Parathyroid adenoma (tissue), 2 donors: Measurements from ENCODE around the gene PANX3.

ENCODE experiments used
- H2AFZ ChIP-seq: fragments of 300-600 bp; sonication (generic); one replicate; pipeline ENCODE4 v1.7.0; 2017; ENCODE audit warnings: antibody characterized with exemption, mild to moderate bottlenecking
- H3K27ac ChIP-seq: fragments of 300-600 bp; sonication (generic); one replicate; pipeline ENCODE4 v1.7.0; 2017
- H3K27me3 ChIP-seq: fragments of 300-600 bp; sonication (generic); one replicate; pipeline ENCODE4 v1.7.0; 2017; ENCODE audit warnings: low read length; ENCODE audit not compliant: control insufficient read depth, insufficient read depth
- H3K36me3 ChIP-seq: fragments of 300-600 bp; sonication (generic); one replicate; pipeline ENCODE4 v1.7.0; 2017; ENCODE audit warnings: low read length; ENCODE audit not compliant: control insufficient read depth, insufficient read depth
- H3K4me1 ChIP-seq: fragments of 300-600 bp; sonication (generic); one replicate; pipeline ENCODE4 v1.7.0; 2017; ENCODE audit warnings: control low read depth
- H3K4me2 ChIP-seq: fragments of 300-600 bp; sonication (generic); one replicate; pipeline ENCODE4 v1.7.0; 2017; ENCODE audit warnings: low read length
- H3K4me3 ChIP-seq: fragments of 300-600 bp; sonication (generic); one replicate; pipeline ENCODE4 v1.7.0; 2017; ENCODE audit warnings: low read depth, low read length
- H3K79me2 ChIP-seq: fragments of 300-600 bp; sonication (generic); one replicate; pipeline ENCODE4 v1.7.0; 2017; ENCODE audit warnings: control low read depth
- H3K9ac ChIP-seq: fragments of 300-600 bp; sonication (generic); one replicate; pipeline ENCODE4 v1.7.0; 2017; ENCODE audit warnings: mild to moderate bottlenecking
- H3K9me3 ChIP-seq: fragments of 300-600 bp; sonication (generic); one replicate; pipeline ENCODE4 v1.7.0; 2017; ENCODE audit warnings: low read length; ENCODE audit not compliant: control insufficient read depth
- CTCF ChIP-seq: fragments of 300-600 bp; sonication (generic); IDR thresholded peaks from one replicate; pipeline ENCODE4 v1.7.0; 2017; ENCODE audit warnings: antibody characterized with exemption, mild to moderate bottlenecking
- donor health status: primary hyperparathyroidism.

PANX3 gene

GRCh38 chr11:124661553-124661952 is 50.3 kb downstream of the PANX3 start:
- H3K36me3 ChIP-seq: no peaks in the 10 kb centered on the region
- H3K79me2 ChIP-seq: no peaks in the 10 kb centered on the region
- H3K9me3 ChIP-seq: no peaks in the 10 kb centered on the region
- no peak overlapping the region for H3K4me3 ChIP-seq
- H3K27ac ChIP-seq: no peak overlapping the region
- no peak for TF ChIP-seq CTCF
- H3K27me3 ChIP-seq: no peaks in the 10 kb centered on the region
- no peak overlapping the region for H3K4me2 ChIP-seq
- H3K9ac ChIP-seq: no peak overlapping the region
- no peak overlapping the region for H2AFZ ChIP-seq
- H3K4me1 ChIP-seq: no peaks in the 10 kb centered on the region

- H3K9ac ChIP-seq: no peak overlapping the region
- no peak overlapping the region for H3K27ac ChIP-seq
- H3K9me3 ChIP-seq: no peaks in the 10 kb centered on the region
- no peak overlapping the region for H2AFZ ChIP-seq
- H3K79me2 ChIP-seq: no peaks in the 10 kb centered on the region
- H3K36me3 ChIP-seq: no peaks in the 10 kb centered on the region
- H3K4me2 ChIP-seq: no peak overlapping the region
- no peak overlapping the region for H3K4me3 ChIP-seq
- H3K27me3 ChIP-seq: no peaks in the 10 kb centered on the region
- TF ChIP-seq CTCF: no peak
- H3K4me1 ChIP-seq: no peaks in the 10 kb centered on the region
These were observed 50.9 kb downstream of the PANX3 start for GRCh38 chr11:124662106-124662505.

- Histone ChIP-seq H3K27ac (no peak overlapping the region), H3K4me2 (no peak overlapping the region), H3K4me3 (no peak overlapping the region), H3K36me3 (no peaks in the 10 kb centered on the region), H3K27me3 (no peaks in the 10 kb centered on the region), H3K9me3 (no peaks in the 10 kb centered on the region), H2AFZ (no peak overlapping the region), H3K9ac (no peak overlapping the region), H3K4me1 (no peaks in the 10 kb centered on the region), H3K79me2 (peaks cover 4% of the 10 kb centered on the region)
- TF ChIP-seq CTCF: no peak
These were observed 52.6 kb downstream of the PANX3 start for GRCh38 chr11:124663861-124664260.

GRCh38 chr11:124667601-124668000 is 56.4 kb downstream of the PANX3 start:
- no peaks in the 10 kb centered on the region for H3K4me1 ChIP-seq
- H3K27ac ChIP-seq: no peak overlapping the region
- H3K9me3 ChIP-seq: no peaks in the 10 kb centered on the region
- no peak overlapping the region for H2AFZ ChIP-seq
- no peak overlapping the region for H3K4me3 ChIP-seq
- no peak for TF ChIP-seq CTCF
- no peaks in the 10 kb centered on the region for H3K27me3 ChIP-seq
- peaks cover 4% of the 10 kb centered on the region for H3K79me2 ChIP-seq
- H3K36me3 ChIP-seq: no peaks in the 10 kb centered on the region
- H3K4me2 ChIP-seq: no peak overlapping the region
- H3K9ac ChIP-seq: no peak overlapping the region

GRCh38 chr11:124669193-124669592 is 58.0 kb downstream of the PANX3 start:
- Histone ChIP-seq H3K27ac (no peak overlapping the region), H3K36me3 (no peaks in the 10 kb centered on the region), H3K4me2 (no peak overlapping the region), H3K9me3 (no peaks in the 10 kb centered on the region), H2AFZ (no peak overlapping the region), H3K4me1 (no peaks in the 10 kb centered on the region), H3K4me3 (no peak overlapping the region), H3K27me3 (no peaks in the 10 kb centered on the region), H3K79me2 (peaks cover 4% of the 10 kb centered on the region), H3K9ac (no peak overlapping the region)
- peak; percentile 54 for TF ChIP-seq CTCF
